ENCODE results near the gene SBF1.

- TF ChIP-seq, protein P1, sequence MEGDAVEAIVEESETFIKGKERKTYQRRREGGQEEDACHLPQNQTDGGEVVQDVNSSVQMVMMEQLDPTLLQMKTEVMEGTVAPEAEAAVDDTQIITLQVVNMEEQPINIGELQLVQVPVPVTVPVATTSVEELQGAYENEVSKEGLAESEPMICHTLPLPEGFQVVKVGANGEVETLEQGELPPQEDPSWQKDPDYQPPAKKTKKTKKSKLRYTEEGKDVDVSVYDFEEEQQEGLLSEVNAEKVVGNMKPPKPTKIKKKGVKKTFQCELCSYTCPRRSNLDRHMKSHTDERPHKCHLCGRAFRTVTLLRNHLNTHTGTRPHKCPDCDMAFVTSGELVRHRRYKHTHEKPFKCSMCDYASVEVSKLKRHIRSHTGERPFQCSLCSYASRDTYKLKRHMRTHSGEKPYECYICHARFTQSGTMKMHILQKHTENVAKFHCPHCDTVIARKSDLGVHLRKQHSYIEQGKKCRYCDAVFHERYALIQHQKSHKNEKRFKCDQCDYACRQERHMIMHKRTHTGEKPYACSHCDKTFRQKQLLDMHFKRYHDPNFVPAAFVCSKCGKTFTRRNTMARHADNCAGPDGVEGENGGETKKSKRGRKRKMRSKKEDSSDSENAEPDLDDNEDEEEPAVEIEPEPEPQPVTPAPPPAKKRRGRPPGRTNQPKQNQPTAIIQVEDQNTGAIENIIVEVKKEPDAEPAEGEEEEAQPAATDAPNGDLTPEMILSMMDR (IDR thresholded peaks at IDR 0.05), result no peak
- TF ChIP-seq POLR2A (IDR thresholded peaks at IDR 0.05), result no peak
These were observed 34.1 kb upstream of the SBF1 start for GRCh38 chr22:50508897-50509296.

Measured in body of pancreas (tissue), 4 donors.